ENCODE measurements around the gene ATP10B. TPM values are rescaled to one million over a fixed set of nuclear protein-coding genes. Genes with fewer than 3 reads are reported as not detected.
"Not testable (repeated sequence)": the region's sequence is repeated elsewhere in the genome, so short reads cannot be mapped to it uniquely, and the experiment has no call there.

Gene ATP10B, protein sequence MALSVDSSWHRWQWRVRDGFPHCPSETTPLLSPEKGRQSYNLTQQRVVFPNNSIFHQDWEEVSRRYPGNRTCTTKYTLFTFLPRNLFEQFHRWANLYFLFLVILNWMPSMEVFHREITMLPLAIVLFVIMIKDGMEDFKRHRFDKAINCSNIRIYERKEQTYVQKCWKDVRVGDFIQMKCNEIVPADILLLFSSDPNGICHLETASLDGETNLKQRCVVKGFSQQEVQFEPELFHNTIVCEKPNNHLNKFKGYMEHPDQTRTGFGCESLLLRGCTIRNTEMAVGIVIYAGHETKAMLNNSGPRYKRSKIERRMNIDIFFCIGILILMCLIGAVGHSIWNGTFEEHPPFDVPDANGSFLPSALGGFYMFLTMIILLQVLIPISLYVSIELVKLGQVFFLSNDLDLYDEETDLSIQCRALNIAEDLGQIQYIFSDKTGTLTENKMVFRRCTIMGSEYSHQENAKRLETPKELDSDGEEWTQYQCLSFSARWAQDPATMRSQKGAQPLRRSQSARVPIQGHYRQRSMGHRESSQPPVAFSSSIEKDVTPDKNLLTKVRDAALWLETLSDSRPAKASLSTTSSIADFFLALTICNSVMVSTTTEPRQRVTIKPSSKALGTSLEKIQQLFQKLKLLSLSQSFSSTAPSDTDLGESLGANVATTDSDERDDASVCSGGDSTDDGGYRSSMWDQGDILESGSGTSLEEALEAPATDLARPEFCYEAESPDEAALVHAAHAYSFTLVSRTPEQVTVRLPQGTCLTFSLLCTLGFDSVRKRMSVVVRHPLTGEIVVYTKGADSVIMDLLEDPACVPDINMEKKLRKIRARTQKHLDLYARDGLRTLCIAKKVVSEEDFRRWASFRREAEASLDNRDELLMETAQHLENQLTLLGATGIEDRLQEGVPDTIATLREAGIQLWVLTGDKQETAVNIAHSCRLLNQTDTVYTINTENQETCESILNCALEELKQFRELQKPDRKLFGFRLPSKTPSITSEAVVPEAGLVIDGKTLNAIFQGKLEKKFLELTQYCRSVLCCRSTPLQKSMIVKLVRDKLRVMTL (N-terminal part only)
- polyA plus RNA-seq (2012; ENCODE audit: low read depth, missing spikeins) = 0.54 TPM

DNA sequence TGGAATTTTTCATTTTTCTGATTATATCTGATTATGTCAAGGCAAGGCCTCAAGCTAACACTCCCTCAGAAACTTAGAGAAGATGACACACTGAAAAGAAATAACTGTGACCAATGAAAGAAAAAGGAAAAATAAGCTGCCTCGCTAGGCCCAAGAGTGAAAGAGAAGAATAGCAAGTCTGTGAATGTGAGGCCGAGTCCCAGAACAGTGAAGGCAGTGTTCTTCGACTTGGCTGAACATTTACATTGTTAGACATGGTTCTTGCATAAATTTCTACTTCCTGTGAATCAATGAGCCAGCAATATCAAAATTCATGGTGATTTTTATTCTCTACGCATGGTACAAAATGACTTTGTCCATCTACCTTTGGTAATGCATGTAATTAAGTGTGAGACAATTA, at the start of gene ATP10B:
TSS of gene ATP10B (minus strand) at position 163 of the 400 bp plus-strand sequence. CDS start 164,137 bp downstream, outside the sequence.
- DNase-seq (ENCODE audit: insufficient read length, low spot score) = no peak
- TF ChIP-seq TAF1 (IDR thresholded peaks at IDR 0.05; ENCODE audit: low read depth, low read length) = no peak
- TF ChIP-seq POLR2A (IDR thresholded peaks at IDR 0.05; ENCODE audit: low read depth, low read length) = no peak
- TF ChIP-seq POU2F2 (IDR thresholded peaks at IDR 0.05; ENCODE audit: low read depth, low read length) = no peak
- no peak for TF ChIP-seq POLR2AphosphoS5 (IDR thresholded peaks at IDR 0.05; ENCODE audit: low read depth, low read length)
- TF ChIP-seq SPI1 (IDR thresholded peaks at IDR 0.05; ENCODE audit: low read depth, low read length) = no peak
- no peak for TF ChIP-seq PAX5 (IDR thresholded peaks at IDR 0.05; ENCODE audit: insufficient read depth, low read length, severe bottlenecking)
- no peak for FAIRE-seq

DNA sequence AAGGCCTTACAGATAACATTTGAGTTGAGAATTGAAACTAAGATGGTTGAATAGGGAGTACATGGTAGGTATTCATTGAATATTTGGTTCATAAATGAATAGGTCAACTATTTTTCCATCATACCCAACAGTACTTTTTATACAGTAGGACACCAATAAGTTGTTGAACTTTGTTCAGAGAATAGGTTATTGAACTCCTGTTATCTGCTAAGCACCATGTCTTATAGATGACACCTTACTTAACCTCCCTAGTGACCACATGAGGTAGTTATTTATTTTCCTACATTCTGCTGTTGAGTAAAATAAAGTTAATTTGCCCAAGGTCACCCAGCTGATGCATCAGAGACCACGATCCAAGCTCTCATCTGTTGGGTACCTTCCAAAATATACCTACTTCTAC, 49.6 kb upstream of the ATP10B start:
- FAIRE-seq (no peak), DNase-seq (ENCODE audit: insufficient read length, low spot score) (no peak)
- no peak for TF ChIP-seq POLR2A (IDR thresholded peaks at IDR 0.05; ENCODE audit: low read depth, low read length)
- no peak for TF ChIP-seq PAX5 (IDR thresholded peaks at IDR 0.05; ENCODE audit: insufficient read depth, low read length, severe bottlenecking)
- no peak for TF ChIP-seq POLR2AphosphoS5 (IDR thresholded peaks at IDR 0.05; ENCODE audit: low read depth, low read length)
- TF ChIP-seq TAF1 (IDR thresholded peaks at IDR 0.05; ENCODE audit: low read depth, low read length) = no peak
- no peak for TF ChIP-seq POU2F2 (IDR thresholded peaks at IDR 0.05; ENCODE audit: low read depth, low read length)
- no peak for TF ChIP-seq SPI1 (IDR thresholded peaks at IDR 0.05; ENCODE audit: low read depth, low read length)

DNA sequence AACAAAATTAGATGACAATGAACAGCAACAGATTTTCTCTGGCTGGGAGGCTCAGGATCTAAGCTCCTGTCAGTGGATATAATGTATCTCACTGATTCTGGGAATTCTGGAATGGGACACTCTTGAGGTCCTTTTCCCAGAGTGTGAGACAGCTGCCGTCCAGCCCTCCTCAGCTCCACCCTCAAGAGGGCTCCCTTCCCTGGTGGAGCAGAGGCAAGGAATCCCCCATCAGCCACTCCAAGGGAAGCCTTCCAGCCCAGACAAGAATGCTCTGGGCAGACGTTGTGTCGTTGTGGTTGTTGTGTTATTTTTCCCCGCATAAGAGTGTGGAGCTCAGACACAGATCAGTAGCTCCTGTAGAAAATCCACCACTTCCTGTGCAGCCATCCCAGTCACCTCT, 47.7 kb upstream of the ATP10B start:
- DNase-seq (ENCODE audit: insufficient read length, low spot score) (no peak), FAIRE-seq (no peak)
- TF ChIP-seq SPI1 (IDR thresholded peaks at IDR 0.05; ENCODE audit: low read depth, low read length) (no peak), POLR2A (IDR thresholded peaks at IDR 0.05; ENCODE audit: low read depth, low read length) (no peak), TAF1 (IDR thresholded peaks at IDR 0.05; ENCODE audit: low read depth, low read length) (no peak), POU2F2 (IDR thresholded peaks at IDR 0.05; ENCODE audit: low read depth, low read length) (no peak), POLR2AphosphoS5 (IDR thresholded peaks at IDR 0.05; ENCODE audit: low read depth, low read length) (no peak), PAX5 (IDR thresholded peaks at IDR 0.05; ENCODE audit: insufficient read depth, low read length, severe bottlenecking) (no peak)

DNA sequence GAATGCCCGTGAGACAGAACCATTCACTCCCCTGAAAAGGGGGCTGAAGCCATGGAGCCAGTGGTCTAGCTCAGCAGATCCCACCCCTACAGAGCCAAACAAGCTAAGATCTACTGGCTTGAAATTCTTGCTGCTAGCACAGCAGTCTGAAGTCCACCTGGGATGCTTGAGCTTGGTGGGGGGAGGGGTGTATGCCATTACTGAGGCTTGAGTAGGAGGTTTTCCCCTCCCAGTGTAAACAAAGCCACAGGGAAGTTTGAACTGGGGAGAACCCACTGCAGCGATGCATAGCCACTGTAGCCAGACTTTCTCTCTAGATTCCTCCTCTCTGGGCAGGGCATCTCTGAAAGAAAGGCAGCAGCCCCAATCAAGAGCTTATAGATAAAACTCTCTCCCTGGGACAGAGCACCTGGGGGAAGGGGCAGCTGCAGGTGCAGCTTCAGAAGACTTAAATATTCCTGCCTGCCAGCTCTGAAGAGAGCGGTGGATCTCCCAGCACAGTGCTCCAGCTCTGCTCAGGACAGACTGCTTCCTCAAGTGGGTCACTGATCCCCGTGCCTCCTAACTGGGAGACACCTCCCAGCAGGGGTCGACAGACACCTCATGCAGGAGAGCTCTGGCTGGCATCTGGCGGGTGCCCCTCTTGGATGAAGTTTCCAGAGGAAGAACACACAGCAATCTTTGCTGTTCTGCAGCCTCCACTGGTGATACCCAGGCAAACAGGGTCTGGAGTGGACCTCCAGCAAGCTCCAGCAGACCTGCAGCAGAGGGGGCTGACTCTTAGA, 41.4 kb upstream of the ATP10B start:
- not testable (repeated sequence) for FAIRE-seq; DNase-seq (ENCODE audit: insufficient read length, low spot score)

DNA sequence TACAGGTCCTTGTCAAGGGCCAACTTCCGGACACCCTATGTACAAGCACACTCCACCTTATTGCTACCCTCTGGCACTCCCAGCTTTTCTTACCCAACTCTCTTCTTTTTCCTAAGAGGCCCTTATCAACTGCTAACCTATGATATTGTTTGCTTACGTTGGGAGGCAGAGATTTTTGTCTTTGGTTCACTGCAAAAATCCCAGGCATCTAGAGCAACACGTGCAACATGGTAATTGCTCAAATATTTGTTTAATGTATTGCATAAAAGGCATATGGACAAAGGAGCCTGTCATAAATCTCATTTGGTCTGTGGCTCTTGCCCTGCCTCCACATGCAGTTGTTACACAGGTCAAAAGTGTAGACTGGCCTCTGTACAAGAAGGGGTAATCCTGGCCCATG, 35.8 kb upstream of the ATP10B start:
- TF ChIP-seq POLR2A (IDR thresholded peaks at IDR 0.05; ENCODE audit: low read depth, low read length) (no peak), SPI1 (IDR thresholded peaks at IDR 0.05; ENCODE audit: low read depth, low read length) (no peak), TAF1 (IDR thresholded peaks at IDR 0.05; ENCODE audit: low read depth, low read length) (no peak), PAX5 (IDR thresholded peaks at IDR 0.05; ENCODE audit: insufficient read depth, low read length, severe bottlenecking) (no peak), POU2F2 (IDR thresholded peaks at IDR 0.05; ENCODE audit: low read depth, low read length) (no peak), POLR2AphosphoS5 (IDR thresholded peaks at IDR 0.05; ENCODE audit: low read depth, low read length) (no peak)
- DNase-seq (ENCODE audit: insufficient read length, low spot score) (no peak), FAIRE-seq (no peak)

DNA sequence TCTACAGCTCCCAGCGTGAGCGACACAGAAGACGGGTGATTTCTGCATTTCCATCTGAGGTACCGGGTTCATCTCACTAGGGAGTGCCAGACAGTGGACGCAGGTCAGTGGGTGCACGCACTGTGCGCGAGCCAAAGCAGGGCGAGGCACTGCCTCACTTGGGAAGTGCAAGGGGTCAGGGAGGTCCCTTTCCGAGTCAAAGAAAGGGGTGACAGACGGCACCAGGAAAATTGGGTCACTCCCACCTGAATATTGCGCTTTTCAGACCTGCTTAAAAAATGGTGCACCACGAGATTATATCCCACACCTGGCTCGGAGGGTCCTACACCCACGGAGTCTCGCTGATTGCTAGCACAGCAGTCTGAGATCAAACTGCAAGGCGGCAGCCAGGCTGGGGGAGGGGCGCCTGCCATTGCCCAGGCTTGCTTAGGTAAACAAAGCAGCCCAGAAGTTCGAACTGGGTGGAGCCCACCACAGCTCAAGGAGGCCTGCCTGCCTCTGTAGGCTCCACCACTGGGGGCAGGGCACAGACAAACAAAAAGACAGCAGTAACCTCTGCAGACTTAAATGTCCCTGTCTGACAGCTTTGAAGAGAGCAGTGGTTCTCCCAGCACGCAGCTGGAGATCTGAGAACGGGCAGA, 21.7 kb upstream of the ATP10B start:
- not testable (repeated sequence) for DNase-seq (ENCODE audit: insufficient read length, low spot score); FAIRE-seq

DNA sequence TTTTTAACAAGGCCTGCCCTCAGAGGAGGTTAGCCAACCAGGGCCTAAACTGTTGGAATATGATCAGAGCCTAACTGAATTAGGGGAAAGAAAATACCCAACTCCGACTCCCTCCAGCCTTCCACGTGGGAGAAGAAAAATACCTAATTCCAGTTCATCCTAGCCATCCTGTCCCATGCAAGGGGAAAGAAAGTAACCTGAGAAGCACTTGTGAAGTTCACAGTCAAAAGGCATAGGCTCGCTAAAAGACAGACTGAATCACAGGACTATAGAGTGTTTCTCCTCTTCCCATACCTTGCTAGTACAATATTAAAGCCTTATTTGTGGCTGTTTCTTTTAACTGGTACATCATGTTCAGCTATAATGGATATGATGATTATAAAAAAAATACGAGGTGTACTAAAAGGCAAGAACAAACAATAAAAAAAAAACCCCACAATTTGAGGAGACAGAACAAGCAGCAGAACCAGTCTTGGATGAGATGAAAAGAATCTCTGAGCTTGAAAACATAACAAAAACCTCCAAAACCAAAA, 18.0 kb upstream of the ATP10B start:
- no peak for DNase-seq (ENCODE audit: insufficient read length, low spot score)
- no peak for TF ChIP-seq SPI1 (IDR thresholded peaks at IDR 0.05; ENCODE audit: low read depth, low read length)
- TF ChIP-seq POLR2A (IDR thresholded peaks at IDR 0.05; ENCODE audit: low read depth, low read length) = no peak
- TF ChIP-seq POU2F2 (IDR thresholded peaks at IDR 0.05; ENCODE audit: low read depth, low read length) = no peak
- TF ChIP-seq TAF1 (IDR thresholded peaks at IDR 0.05; ENCODE audit: low read depth, low read length) = no peak
- no peak for TF ChIP-seq POLR2AphosphoS5 (IDR thresholded peaks at IDR 0.05; ENCODE audit: low read depth, low read length)
- TF ChIP-seq PAX5 (IDR thresholded peaks at IDR 0.05; ENCODE audit: insufficient read depth, low read length, severe bottlenecking) = no peak
- no peak for FAIRE-seq

DNA sequence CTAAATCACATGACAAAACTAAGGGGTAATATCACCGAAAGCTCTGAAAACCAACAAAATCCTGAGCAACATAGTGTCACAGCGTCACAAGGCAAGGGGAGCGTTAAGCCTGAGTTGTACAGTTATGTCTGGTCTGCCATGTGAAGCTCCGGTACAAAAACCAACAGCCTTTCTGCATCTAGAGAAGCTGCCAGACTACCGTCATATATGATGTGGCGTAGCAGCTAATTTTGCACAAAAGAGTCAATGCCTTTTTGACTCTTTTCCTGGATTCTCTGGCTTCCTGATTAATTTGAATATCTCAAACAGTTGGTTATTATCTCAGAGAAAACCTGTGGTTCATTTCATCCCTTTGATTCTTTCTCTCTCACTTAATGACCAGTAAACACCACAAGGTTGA, 16.0 kb upstream of the ATP10B start:
- no peak for FAIRE-seq
- no peak for TF ChIP-seq POLR2AphosphoS5 (IDR thresholded peaks at IDR 0.05; ENCODE audit: low read depth, low read length)
- no peak for TF ChIP-seq POU2F2 (IDR thresholded peaks at IDR 0.05; ENCODE audit: low read depth, low read length)
- TF ChIP-seq PAX5 (IDR thresholded peaks at IDR 0.05; ENCODE audit: insufficient read depth, low read length, severe bottlenecking) = no peak
- TF ChIP-seq SPI1 (IDR thresholded peaks at IDR 0.05; ENCODE audit: low read depth, low read length) = no peak
- TF ChIP-seq TAF1 (IDR thresholded peaks at IDR 0.05; ENCODE audit: low read depth, low read length) = no peak
- TF ChIP-seq POLR2A (IDR thresholded peaks at IDR 0.05; ENCODE audit: low read depth, low read length) = no peak
- DNase-seq (ENCODE audit: insufficient read length, low spot score) = no peak

Data from GM12891 (cell line).